ENCODE data around the gene FAM25G. TPM values are rescaled to one million over a fixed set of nuclear protein-coding genes. Genes with fewer than 3 reads are reported as not detected.

FAM25G gene
- total RNA-seq, 1 experiment from 2014 or later = not detected

GRCh38 chr10:47456794-47457527 lies 34.5 kb downstream of the FAM25G start:
- RAD21 ChIA-PET (ENCODE audit: low non-redundant PET in 1 of 2, low total read pairs in 2 of 2, uncharacterized antibody in 2 of 2, unreplicated experiment in 2 of 2) = no interaction called here
- BruUV-seq (replicated peaks) = no TSS peak
- Histone ChIP-seq H3K9me2 (ENCODE audit: insufficient read depth) (no peaks in the 10 kb centered on the region), H3K4me2 (ENCODE audit: low read length) (no peak overlapping the region), H3K27me3 (ENCODE audit: insufficient read depth, low read length) (no peaks in the 10 kb centered on the region), H3K4me3 (replicated peaks in 1 of 2; ENCODE audit: low read depth in 1 of 2, low read length in 2 of 2) (no peak overlapping the region), H3K79me2 (ENCODE audit: insufficient read depth, low read length) (no peaks in the 10 kb centered on the region), H2AFZ (ENCODE audit: low read depth, low read length, poor library complexity, severe bottlenecking) (no peak overlapping the region), H3K36me3 (ENCODE audit: control insufficient read depth in 1 of 2, insufficient read depth in 2 of 2, low read length in 2 of 2) (no peaks in the 10 kb centered on the region), H4K20me1 (ENCODE audit: insufficient read depth) (no peaks in the 10 kb centered on the region), H3K4me1 (ENCODE audit: control insufficient read depth in 1 of 2, insufficient read depth in 2 of 2, low read length in 2 of 2) (peaks cover 0 to 15% of the 10 kb centered on the region in 2 experiments; a peak in 2 of 4 replicates), H3K9ac (ENCODE audit: low read length) (no peak overlapping the region), H3K27ac (ENCODE audit: low read depth, low read length) (no peak overlapping the region), H3K9me3 (ENCODE audit: control insufficient read depth in 1 of 2, insufficient read depth in 1 of 2, low read depth in 1 of 2, low read length in 2 of 2) (no peaks in the 10 kb centered on the region)
- TF ChIP-seq ELF1 (IDR thresholded peaks at IDR 0.05; ENCODE audit: borderline replicate concordance, low read depth) (no peak), SIN3A (IDR thresholded peaks at IDR 0.05; ENCODE audit: low read depth) (no peak), ZFX (IDR thresholded peaks at IDR 0.05) (no peak), TCF7L2 (IDR thresholded peaks at IDR 0.05; ENCODE audit: borderline replicate concordance, extremely low read depth, insufficient read depth, insufficient read length) (no peak), ATF3 (IDR thresholded peaks at IDR 0.05) (no peak), REST (IDR thresholded peaks at IDR 0.05; ENCODE audit: low read depth) (no peak), ZNF274 (IDR thresholded peaks at IDR 0.05; ENCODE audit: low read depth, low read length) (no peak), YY1 (IDR thresholded peaks at IDR 0.05; ENCODE audit: extremely low read depth, insufficient replicate concordance, low read depth, low read length) (no peak), POLR2AphosphoS5 (IDR thresholded peaks at IDR 0.05; ENCODE audit: low read depth, low read length) (no peak), RAD21 (IDR thresholded peaks at IDR 0.05; ENCODE audit: low read depth) (no peak)
- TF ChIP-seq, protein P1, sequence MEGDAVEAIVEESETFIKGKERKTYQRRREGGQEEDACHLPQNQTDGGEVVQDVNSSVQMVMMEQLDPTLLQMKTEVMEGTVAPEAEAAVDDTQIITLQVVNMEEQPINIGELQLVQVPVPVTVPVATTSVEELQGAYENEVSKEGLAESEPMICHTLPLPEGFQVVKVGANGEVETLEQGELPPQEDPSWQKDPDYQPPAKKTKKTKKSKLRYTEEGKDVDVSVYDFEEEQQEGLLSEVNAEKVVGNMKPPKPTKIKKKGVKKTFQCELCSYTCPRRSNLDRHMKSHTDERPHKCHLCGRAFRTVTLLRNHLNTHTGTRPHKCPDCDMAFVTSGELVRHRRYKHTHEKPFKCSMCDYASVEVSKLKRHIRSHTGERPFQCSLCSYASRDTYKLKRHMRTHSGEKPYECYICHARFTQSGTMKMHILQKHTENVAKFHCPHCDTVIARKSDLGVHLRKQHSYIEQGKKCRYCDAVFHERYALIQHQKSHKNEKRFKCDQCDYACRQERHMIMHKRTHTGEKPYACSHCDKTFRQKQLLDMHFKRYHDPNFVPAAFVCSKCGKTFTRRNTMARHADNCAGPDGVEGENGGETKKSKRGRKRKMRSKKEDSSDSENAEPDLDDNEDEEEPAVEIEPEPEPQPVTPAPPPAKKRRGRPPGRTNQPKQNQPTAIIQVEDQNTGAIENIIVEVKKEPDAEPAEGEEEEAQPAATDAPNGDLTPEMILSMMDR (IDR thresholded peaks at IDR 0.05 in 2 of 3, conservative IDR thresholded peaks at IDR 0.05 in 1 of 3; ENCODE audit: borderline replicate concordance in 1 of 3, insufficient read depth in 1 of 3, low read depth in 2 of 3, low read length in 2 of 3) = no peak
- CTCF ChIA-PET = no interaction called here
- no peak for DNase-seq (ENCODE audit: low read depth, low spot score)
- POLR2A ChIA-PET = no interaction called here
- no peak for ATAC-seq
- intact Hi-C loops (cut with micrococcal nuclease) = no loop called here
